Activated CD4-positive, CD25-positive, alpha-beta regulatory T cell treated with anti-CD3 and anti-CD28 coated beads, Interleukin-2, amount 50 U/mL, for 72 hours (primary cell): ENCODE data around the gene HMGB4.

Source experiments
- DNase-seq: peaks from one replicate; pipeline ENCODE4 v3.0.0; 2021

The HMGB4 gene

DNA sequence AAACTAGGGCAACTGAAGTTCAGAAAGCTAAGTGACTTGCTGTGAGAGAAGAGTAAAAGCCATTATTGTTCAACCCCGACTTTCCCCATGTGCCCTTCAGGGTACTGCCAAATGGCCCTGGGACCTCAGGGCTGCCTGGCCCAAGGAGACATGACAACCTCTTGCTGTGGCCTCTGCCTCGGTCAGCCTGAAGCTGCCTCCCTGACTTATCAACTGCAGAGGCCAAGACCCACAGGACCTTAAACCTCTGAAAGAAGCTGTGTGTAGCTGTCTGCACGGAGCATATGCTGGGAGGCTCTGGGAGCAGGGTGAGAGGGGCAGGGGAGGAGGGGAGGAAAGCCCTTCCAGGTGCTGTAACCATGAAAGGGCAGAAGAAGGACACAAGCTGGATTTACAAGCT, 35.9 kb downstream of the HMGB4 start:
- no peak for DNase-seq

DNA sequence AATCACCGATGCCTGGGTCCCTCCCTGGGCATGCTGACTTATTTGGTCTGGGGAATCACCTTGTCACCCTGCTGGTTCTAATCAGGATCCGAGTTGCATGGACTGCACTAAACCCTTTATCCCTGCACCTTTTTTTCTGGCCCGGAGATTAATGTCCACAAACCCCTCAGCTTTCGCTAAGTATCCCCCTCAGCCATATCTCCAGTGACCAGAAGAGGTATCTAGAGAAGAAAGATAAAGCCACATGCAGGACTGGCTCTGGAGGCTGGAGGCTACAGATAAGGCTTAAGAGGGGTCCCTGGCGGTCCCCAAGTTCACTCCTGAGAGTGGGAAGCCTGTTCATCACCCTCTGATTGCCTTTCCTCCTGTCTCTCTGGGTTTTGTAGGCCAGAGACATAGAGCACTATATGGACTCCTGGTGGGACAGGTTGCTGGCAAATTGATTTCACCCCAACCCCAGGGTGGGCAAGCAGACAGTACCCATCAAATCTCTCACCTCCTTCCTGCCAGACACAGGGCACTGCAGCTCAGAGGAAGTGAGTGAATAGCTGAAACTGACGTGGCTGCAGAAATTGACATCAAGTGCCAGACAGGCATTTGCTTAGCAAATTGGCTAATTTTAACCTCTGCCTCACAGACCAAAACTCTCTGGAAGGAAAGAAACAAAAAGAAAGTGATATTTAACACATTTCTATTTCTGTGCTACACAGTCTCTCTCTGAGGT, 38.8 kb downstream of the HMGB4 start:
- DNase-seq = no peak

DNA sequence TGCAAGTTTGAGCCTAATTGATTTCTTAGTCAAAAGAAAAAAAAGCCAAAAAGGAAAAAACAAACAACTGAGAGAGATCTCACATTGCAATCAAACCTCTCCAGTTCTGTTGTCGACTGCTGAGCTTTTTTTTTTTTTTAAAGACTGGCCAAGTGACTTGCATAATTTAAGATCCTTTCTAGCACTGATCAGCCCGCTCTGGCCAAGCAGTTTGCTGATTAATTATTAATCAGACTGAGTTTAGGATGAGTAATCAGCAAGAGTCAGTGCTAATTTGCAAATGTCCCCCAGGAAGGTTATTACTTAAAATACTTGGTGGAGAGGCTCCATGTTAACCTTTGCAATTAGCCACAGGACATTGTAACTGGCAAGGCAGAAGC, 39.3 kb downstream of the HMGB4 start:
- DNase-seq = no peak

DNA sequence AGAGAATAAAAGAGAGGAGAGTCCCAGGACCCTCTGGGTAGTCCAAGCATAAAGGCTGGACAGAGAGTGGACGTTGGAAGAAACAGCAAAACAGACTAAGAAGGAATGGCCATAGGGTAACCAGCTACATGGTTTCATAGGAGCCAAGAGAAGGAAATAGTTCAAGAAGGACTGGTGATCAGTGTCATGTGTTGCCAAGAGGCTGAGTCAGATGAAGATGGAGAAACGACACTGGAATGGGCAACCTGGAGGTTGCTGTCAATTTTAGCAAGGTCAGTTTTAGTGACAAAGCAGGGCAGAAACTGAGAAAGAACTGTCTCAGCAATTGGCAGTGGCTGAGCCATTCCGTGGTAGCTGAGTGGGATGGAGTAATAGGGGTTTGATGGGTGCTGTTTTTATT, 41.4 kb downstream of the HMGB4 start:
- DNase-seq = no peak

DNA sequence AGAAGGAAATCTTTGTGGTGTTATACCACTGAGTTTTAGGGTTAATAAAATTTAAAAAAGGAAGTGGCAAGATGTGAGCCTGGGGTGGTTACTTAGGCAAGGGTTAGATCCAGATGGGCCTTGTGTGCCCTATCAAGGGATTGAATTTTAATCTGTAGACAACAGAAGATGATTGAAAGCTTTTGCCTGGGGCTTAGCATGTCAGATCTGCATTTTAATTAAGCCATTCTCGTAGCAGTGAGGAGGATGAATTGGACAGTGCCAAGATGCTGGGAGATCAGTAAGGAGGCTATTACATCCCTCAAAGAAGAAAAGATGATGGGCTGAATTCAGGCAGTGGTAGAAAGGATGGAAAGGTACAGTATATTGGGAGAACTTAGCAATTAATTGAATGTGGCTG, 42.3 kb downstream of the HMGB4 start:
- no peak for DNase-seq

DNA sequence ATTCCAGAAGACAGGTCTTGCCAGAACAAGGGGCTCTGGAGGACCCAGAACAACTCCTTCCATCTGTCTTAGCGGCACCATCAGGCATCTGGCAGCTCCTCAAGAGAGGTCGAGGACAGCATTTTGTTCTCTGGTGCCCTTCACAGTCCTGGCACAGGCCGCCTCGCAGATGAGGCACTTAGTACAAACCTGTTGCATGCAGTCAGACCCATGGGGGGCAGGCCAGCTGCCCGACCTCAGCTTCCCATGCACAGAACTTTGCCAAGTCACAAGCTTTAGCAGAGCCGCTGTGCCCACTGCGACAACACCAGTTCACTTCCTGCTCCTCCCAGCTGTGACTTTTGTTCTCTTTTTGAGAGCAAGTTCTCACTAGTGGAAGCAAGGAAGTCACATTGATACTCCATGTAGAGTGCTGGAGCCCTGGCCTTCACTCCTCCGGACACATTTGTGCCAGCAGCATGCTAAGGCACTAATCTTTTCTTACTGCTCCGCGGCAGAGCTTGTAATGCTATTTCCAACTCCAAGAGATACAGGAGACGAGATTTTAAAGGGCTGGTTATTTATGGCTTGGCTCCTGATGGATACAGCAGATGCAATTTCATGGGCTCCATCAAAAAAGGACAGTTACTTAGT, 44.6 kb downstream of the HMGB4 start:
- no peak for DNase-seq
